Natural killer cell (primary cell): ENCODE results near the gene FAM83F. TPM values are rescaled to one million over a fixed set of nuclear protein-coding genes. Genes with fewer than 3 reads are reported as not detected.

Experiments used
- ATAC-seq, 3 donors: fragments of 150-1000 bp in 2 of 3; fragments of 200-7000 bp in 1 of 3; cut with Tn5 transposase; 1 replicate in 1 of 3; 2 replicates in 2 of 3; pipeline ENCODE4 v1.10.0; 2021; ENCODE audit warnings: mild to moderate bottlenecking in 2 of 3, moderate library complexity in 2 of 3
- DNase-seq, 2 donors: peaks; one replicate each; pipeline versions ENCODE4 v3.0.0 to v3.0.0-alpha.2; 2013 to 2021; ENCODE audit warnings: mixed read lengths in 1 of 2
- H3K27ac ChIP-seq: one replicate; pipeline ENCODE4 v1.5.1; 2013; ENCODE audit warnings: mild to moderate bottlenecking, low read length
- H3K27me3 ChIP-seq: one replicate; pipeline ENCODE4 v1.6.1; 2013; ENCODE audit warnings: low read length; ENCODE audit not compliant: control insufficient read depth, insufficient read depth
- H3K36me3 ChIP-seq: one replicate; pipeline ENCODE4 v1.6.1; 2013; ENCODE audit warnings: low read length; ENCODE audit not compliant: control insufficient read depth, insufficient read depth
- H3K4me1 ChIP-seq: one replicate; pipeline ENCODE4 v1.6.1; 2013; ENCODE audit warnings: low read length; ENCODE audit not compliant: control insufficient read depth, insufficient read depth
- H3K4me3 ChIP-seq: one replicate; pipeline ENCODE4 v1.5.1; 2013; ENCODE audit warnings: low read length
- H3K9me3 ChIP-seq: one replicate; pipeline ENCODE4 v1.6.1; 2013; ENCODE audit warnings: low read length; ENCODE audit not compliant: control insufficient read depth, insufficient read depth
- H3K27ac Mint-ChIP-seq, 2 donors: one replicate each; pipeline ENCODE4 v1.8.0; 2022; ENCODE audit warnings: mild to moderate bottlenecking in 2 of 2, mixed read lengths in 2 of 2, moderate library complexity in 1 of 2
- H3K27me3 Mint-ChIP-seq, 2 donors: one replicate each; pipeline ENCODE4 v1.8.0; 2022; ENCODE audit warnings: low read depth in 2 of 2, mixed read lengths in 2 of 2
- H3K36me3 Mint-ChIP-seq: one replicate; pipeline ENCODE4 v1.8.0; 2022; ENCODE audit warnings: mixed read lengths
- H3K4me1 Mint-ChIP-seq, 2 donors: one replicate each; pipeline ENCODE4 v1.8.0; 2022; ENCODE audit warnings: mixed read lengths in 2 of 2
- H3K4me3 Mint-ChIP-seq: one replicate; pipeline ENCODE4 v1.8.0; 2022; ENCODE audit warnings: mild to moderate bottlenecking, moderate library complexity, mixed read lengths
- H3K9me3 Mint-ChIP-seq, 2 donors: one replicate each; pipeline ENCODE4 v1.8.0; 2022; ENCODE audit warnings: mixed read lengths in 2 of 2
- WGBS: methylation state at CpG from one replicate; pipeline ENCODE4 v1.1.7; 2013; ENCODE audit warnings: missing lambda C conversion rate; ENCODE audit not compliant: insufficient coverage; 5-methylcytosine and 5-hydroxymethylcytosine counted together
- intact Hi-C: fragments of 100-400 bp; cut with micrococcal nuclease; formaldehyde crosslinking; loops from one replicate; pipeline ENCODE4 v1.14.2; 2022
- total RNA-seq, 4 donors: library from RNA; stranded (reverse); fragments of 120-200 nt in 1 of 4; gene quantifications; one replicate each; pipeline versions ENCODE4 v1.2.3 to v1.2.4, GENCODE V29; 2013 to 2022
- TF ChIP-seq, protein P1 (sequence below): fragments of 200-600 bp; IDR thresholded peaks from one replicate; pipeline ENCODE4 v1.8.0; 2022; ENCODE audit warnings: antibody characterized with exemption

Gene FAM83F
- total RNA-seq, 3 donors from 2014 or later (not counting 1 experiment from before 2014, with no cell fraction given), result 1.0 to 7.5 TPM; not detected in 1

DNA sequence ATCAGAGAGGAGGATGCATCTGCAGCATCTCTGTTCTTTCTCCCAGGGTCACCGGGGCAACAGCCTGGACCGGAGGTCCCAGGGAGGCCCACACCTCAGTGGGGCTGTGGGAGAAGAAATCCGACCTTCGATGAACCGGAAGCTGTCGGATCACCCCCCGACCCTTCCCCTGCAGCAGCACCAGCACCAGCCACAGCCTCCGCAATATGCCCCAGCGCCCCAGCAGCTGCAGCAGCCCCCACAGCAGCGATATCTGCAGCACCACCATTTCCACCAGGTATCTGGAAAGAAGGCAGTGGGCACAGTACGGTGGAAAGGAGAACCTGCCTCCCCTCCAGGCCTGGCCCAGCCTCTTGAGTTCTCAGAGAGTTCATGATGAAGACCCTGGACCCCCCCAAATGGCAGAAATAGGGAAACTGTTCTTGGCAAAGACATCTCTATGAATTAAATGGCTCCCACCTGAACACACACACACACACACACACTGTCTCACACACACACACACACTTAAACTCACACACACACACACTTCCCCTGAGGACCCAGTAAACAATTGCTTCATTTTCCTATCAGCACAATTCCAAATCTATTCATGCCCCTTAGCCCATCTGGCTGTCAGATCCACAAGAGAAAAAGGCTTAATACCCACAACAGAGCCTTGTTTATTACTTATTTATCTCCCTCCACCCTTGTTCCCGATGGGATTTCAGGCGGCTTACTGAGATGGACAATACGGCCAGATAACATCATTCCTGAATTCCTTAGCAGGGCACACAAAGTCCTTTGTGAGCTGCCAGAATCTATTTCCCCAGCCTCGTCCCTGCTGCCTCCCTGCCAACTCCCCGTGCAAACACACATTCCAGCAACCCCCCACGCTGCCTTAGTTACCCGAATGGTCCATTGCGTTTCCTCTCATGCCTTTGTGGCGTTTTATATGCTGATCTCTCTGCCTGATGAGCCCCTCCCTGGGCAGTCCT lies 26.5 kb upstream of the FAM83F start:
- no peaks in the 10 kb centered on the region for H3K9me3 Mint-ChIP-seq
- peaks cover 46% of the 10 kb centered on the region for H3K36me3 Mint-ChIP-seq
- ATAC-seq (no peak), DNase-seq (no peak)
- H3K27ac ChIP-seq, result no peak overlapping the region
- no peak overlapping the region for H3K4me3 Mint-ChIP-seq
- no peaks in the 10 kb centered on the region for H3K9me3 ChIP-seq
- H3K4me3 ChIP-seq, result no peak overlapping the region
- no peak overlapping the region for H3K27ac Mint-ChIP-seq
- peaks cover 92% of the 10 kb centered on the region for H3K36me3 ChIP-seq
- no peaks in the 10 kb centered on the region for H3K27me3 Mint-ChIP-seq
- peaks cover 2% of the 10 kb centered on the region for H3K4me1 ChIP-seq
- H3K4me1 Mint-ChIP-seq, result peaks cover 10 to 26% of the 10 kb centered on the region in 2 donors
- intact Hi-C loops, result no loop called here
- 89% methylated on average over 20 of the region's 20 CpGs for whole genome bisulfite sequencing
- TF ChIP-seq, protein P1, sequence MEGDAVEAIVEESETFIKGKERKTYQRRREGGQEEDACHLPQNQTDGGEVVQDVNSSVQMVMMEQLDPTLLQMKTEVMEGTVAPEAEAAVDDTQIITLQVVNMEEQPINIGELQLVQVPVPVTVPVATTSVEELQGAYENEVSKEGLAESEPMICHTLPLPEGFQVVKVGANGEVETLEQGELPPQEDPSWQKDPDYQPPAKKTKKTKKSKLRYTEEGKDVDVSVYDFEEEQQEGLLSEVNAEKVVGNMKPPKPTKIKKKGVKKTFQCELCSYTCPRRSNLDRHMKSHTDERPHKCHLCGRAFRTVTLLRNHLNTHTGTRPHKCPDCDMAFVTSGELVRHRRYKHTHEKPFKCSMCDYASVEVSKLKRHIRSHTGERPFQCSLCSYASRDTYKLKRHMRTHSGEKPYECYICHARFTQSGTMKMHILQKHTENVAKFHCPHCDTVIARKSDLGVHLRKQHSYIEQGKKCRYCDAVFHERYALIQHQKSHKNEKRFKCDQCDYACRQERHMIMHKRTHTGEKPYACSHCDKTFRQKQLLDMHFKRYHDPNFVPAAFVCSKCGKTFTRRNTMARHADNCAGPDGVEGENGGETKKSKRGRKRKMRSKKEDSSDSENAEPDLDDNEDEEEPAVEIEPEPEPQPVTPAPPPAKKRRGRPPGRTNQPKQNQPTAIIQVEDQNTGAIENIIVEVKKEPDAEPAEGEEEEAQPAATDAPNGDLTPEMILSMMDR, result no peak
- H3K27me3 ChIP-seq, result no peaks in the 10 kb centered on the region

GRCh38 chr22:39970742-39971141 lies 24.0 kb upstream of the FAM83F start:
- intact Hi-C loops, result no loop called here
- ATAC-seq (no peak), DNase-seq (no peak)
- H3K27ac ChIP-seq, result no peak overlapping the region
- H3K9me3 ChIP-seq, result no peaks in the 10 kb centered on the region
- Mint-ChIP-seq H3K27me3 (no peaks in the 10 kb centered on the region), H3K27ac (no peak overlapping the region), H3K4me3 (no peak overlapping the region), H3K4me1 (peaks cover 0 to 31% of the 10 kb centered on the region in 2 donors), H3K36me3 (peaks cover 33% of the 10 kb centered on the region), H3K9me3 (no peaks in the 10 kb centered on the region)
- TF ChIP-seq, protein P1, result no peak
- no peaks in the 10 kb centered on the region for H3K4me1 ChIP-seq
- H3K36me3 ChIP-seq, result peaks cover 79% of the 10 kb centered on the region
- H3K4me3 ChIP-seq, result no peak overlapping the region
- 95% methylated on average over 10 of the region's 10 CpGs for WGBS
- no peaks in the 10 kb centered on the region for H3K27me3 ChIP-seq

- TF ChIP-seq, protein P1, result no peak
- Mint-ChIP-seq H3K4me1 (peaks cover 0 to 36% of the 10 kb centered on the region in 2 donors), H3K36me3 (peaks cover 15% of the 10 kb centered on the region), H3K9me3 (no peaks in the 10 kb centered on the region), H3K4me3 (no peak overlapping the region), H3K27ac (peak overlapping the region in 1 of 2 donors; percentile 69), H3K27me3 (no peaks in the 10 kb centered on the region)
- no peak overlapping the region for H3K27ac ChIP-seq
- H3K9me3 ChIP-seq, result no peaks in the 10 kb centered on the region
- H3K4me1 ChIP-seq, result no peaks in the 10 kb centered on the region
- peaks cover 60% of the 10 kb centered on the region for H3K36me3 ChIP-seq
- intact Hi-C loops, result no loop called here
- H3K4me3 ChIP-seq, result no peak overlapping the region
- 80% methylated on average over 5 of the region's 5 CpGs for WGBS
- no peaks in the 10 kb centered on the region for H3K27me3 ChIP-seq
- ATAC-seq (no peak), DNase-seq (no peak)
Measured at GRCh38 chr22:39972641-39973040, 22.1 kb upstream of the FAM83F start.
